SU-DHL-6 (cell line): Measurements from ENCODE around the gene RBP3.

Experiments
- H2AFZ ChIP-seq: fragments of 200-600 bp; sonication (generic); 2 replicates; pipeline ENCODE4 v1.6.1; 2014; ENCODE audit warnings: low read depth, mild to moderate bottlenecking, moderate library complexity, mixed read lengths, antibody characterized with exemption, low read length; ENCODE audit not compliant: severe bottlenecking
- H3F3A ChIP-seq: fragments of 200-600 bp; shearing (Covaris generic); 2 replicates; pipeline ENCODE4 v1.6.0; 2016; ENCODE audit warnings: antibody characterized with exemption, mild to moderate bottlenecking; ENCODE audit not compliant: insufficient read depth
- H3K27ac ChIP-seq: fragments of 200-600 bp; sonication (generic); 2 replicates; pipeline ENCODE4 v1.5.1; 2016; ENCODE audit warnings: low read depth, mild to moderate bottlenecking, low read length, moderate library complexity, mixed read lengths
- H3K27me3 ChIP-seq: fragments of 200-600 bp; sonication (generic), shearing (Covaris generic); 2 replicates; pipeline ENCODE4 v1.6.0; 2014; ENCODE audit warnings: mild to moderate bottlenecking, low read length
- H3K36me3 ChIP-seq: fragments of 200-600 bp; sonication (generic); 2 replicates; pipeline ENCODE4 v1.6.1; 2014; ENCODE audit warnings: mild to moderate bottlenecking, low read length, mixed read lengths
- H3K4me2 ChIP-seq: fragments of 300-600, 200-600 bp; shearing (Covaris generic), sonication (generic); 2 replicates; pipeline ENCODE4 v1.6.0; 2014; ENCODE audit warnings: low read length, low read depth, mild to moderate bottlenecking; ENCODE audit not compliant: poor library complexity, severe bottlenecking
- H3K4me3 ChIP-seq: fragments of 200-600 bp; sonication (generic); 2 replicates; pipeline ENCODE4 v1.5.1; 2014; ENCODE audit warnings: antibody characterized with exemption, low read length, mild to moderate bottlenecking, mixed read lengths; ENCODE audit not compliant: insufficient read depth, poor library complexity, severe bottlenecking
- H3K79me2 ChIP-seq: fragments of 200-600 bp; sonication (generic); 2 replicates; pipeline ENCODE4 v1.6.1; 2014; ENCODE audit warnings: mild to moderate bottlenecking, low read length, moderate library complexity; ENCODE audit not compliant: insufficient read depth
- H3K9ac ChIP-seq: fragments of 200-600 bp; sonication (generic); 2 replicates; pipeline ENCODE4 v1.7.0; 2014; ENCODE audit warnings: mild to moderate bottlenecking, low read length
- H3K9me2 ChIP-seq: fragments of 200-600 bp; sonication (generic); replicated peaks from 2 replicates; pipeline ENCODE4 v1.6.1; 2014; ENCODE audit warnings: low read length; ENCODE audit not compliant: insufficient read depth
- H3K9me3 ChIP-seq: fragments of 200-600 bp; sonication (generic); 2 replicates; pipeline ENCODE4 v1.6.1; 2014; ENCODE audit warnings: low read length, mixed read lengths; ENCODE audit not compliant: insufficient read depth
- H4K20me1 ChIP-seq: fragments of 200-600 bp; sonication (generic); 2 replicates; pipeline ENCODE4 v1.6.1; 2014; ENCODE audit warnings: low read depth, mild to moderate bottlenecking, antibody characterized with exemption, low read length, moderate library complexity, mixed read lengths
- EZH2phosphoT487 ChIP-seq: fragments of 200-600 bp; sonication (generic), shearing (Covaris generic); conservative IDR thresholded peaks from 2 replicates; pipeline ENCODE4 v1.6.1; 2018; ENCODE audit warnings: mild to moderate bottlenecking, antibody characterized with exemption, low read length, moderate library complexity, mixed read lengths
- TF ChIP-seq, protein P1 (sequence below): fragments of 200-600 bp; sonication (generic); IDR thresholded peaks from one replicate; pipeline ENCODE4 v1.5.1; 2017; ENCODE audit warnings: antibody characterized with exemption, mild to moderate bottlenecking, low read length, moderate library complexity; ENCODE audit not compliant: insufficient read depth, poor library complexity, severe bottlenecking

The RBP3 gene

DNA sequence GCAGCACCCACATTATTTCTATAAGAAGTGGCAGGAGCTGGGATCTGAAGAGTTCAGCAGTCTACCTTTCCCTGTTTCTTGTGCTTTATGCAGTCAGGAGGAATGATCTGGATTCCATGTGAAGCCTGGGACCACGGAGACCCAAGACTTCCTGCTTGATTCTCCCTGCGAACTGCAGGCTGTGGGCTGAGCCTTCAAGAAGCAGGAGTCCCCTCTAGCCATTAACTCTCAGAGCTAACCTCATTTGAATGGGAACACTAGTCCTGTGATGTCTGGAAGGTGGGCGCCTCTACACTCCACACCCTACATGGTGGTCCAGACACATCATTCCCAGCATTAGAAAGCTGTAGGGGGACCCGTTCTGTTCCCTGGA is 874 bp upstream of the RBP3 start:
- Histone ChIP-seq H3K27ac (no peak overlapping the region), H3K9me2 (no peaks in the 10 kb centered on the region), H2AFZ (no peak overlapping the region)

DNA sequence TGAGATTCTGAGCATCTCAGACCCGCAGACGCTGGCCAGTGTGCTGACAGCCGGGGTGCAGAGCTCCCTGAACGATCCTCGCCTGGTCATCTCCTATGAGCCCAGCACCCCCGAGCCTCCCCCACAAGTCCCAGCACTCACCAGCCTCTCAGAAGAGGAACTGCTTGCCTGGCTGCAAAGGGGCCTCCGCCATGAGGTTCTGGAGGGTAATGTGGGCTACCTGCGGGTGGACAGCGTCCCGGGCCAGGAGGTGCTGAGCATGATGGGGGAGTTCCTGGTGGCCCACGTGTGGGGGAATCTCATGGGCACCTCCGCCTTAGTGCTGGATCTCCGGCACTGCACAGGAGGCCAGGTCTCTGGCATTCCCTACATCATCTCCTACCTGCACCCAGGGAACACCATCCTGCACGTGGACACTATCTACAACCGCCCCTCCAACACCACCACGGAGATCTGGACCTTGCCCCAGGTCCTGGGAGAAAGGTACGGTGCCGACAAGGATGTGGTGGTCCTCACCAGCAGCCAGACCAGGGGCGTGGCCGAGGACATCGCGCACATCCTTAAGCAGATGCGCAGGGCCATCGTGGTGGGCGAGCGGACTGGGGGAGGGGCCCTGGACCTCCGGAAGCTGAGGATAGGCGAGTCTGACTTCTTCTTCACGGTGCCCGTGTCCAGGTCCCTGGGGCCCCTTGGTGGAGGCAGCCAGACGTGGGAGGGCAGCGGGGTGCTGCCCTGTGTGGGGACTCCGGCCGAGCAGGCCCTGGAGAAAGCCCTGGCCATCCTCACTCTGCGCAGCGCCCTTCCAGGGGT is 703 bp downstream of the RBP3 start:
- no peaks in the 10 kb centered on the region for H3K79me2 ChIP-seq

More for the DNA sequence above, 874 bp upstream of the RBP3 start:
- Histone ChIP-seq H3K79me2 (no peaks in the 10 kb centered on the region), H3K36me3 (no peaks in the 10 kb centered on the region), H4K20me1 (no peaks in the 10 kb centered on the region), H3K4me2 (no peak overlapping the region), H3F3A (no peaks in the 10 kb centered on the region), H3K9me3 (no peaks in the 10 kb centered on the region), H3K27me3 (no peaks in the 10 kb centered on the region), H3K9ac (no peak overlapping the region), H3K4me3 (no peak overlapping the region)
- TF ChIP-seq EZH2phosphoT487: no peak
- TF ChIP-seq, protein P1, sequence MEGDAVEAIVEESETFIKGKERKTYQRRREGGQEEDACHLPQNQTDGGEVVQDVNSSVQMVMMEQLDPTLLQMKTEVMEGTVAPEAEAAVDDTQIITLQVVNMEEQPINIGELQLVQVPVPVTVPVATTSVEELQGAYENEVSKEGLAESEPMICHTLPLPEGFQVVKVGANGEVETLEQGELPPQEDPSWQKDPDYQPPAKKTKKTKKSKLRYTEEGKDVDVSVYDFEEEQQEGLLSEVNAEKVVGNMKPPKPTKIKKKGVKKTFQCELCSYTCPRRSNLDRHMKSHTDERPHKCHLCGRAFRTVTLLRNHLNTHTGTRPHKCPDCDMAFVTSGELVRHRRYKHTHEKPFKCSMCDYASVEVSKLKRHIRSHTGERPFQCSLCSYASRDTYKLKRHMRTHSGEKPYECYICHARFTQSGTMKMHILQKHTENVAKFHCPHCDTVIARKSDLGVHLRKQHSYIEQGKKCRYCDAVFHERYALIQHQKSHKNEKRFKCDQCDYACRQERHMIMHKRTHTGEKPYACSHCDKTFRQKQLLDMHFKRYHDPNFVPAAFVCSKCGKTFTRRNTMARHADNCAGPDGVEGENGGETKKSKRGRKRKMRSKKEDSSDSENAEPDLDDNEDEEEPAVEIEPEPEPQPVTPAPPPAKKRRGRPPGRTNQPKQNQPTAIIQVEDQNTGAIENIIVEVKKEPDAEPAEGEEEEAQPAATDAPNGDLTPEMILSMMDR: no peak

DNA sequence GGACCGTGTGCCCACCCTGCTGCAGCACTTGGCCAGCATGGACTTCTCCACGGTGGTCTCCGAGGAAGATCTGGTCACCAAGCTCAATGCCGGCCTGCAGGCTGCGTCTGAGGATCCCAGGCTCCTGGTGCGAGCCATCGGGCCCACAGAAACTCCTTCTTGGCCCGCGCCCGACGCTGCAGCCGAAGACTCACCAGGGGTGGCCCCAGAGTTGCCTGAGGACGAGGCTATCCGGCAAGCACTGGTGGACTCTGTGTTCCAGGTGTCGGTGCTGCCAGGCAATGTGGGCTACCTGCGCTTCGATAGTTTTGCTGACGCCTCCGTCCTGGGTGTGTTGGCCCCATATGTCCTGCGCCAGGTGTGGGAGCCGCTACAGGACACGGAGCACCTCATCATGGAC is 1.4 kb downstream of the RBP3 start:
- Histone ChIP-seq H3K4me2 (no peak overlapping the region), H3K9me3 (no peaks in the 10 kb centered on the region), H3K36me3 (no peaks in the 10 kb centered on the region), H2AFZ (no peak overlapping the region), H3K79me2 (no peaks in the 10 kb centered on the region), H3K9ac (no peak overlapping the region), H3K4me3 (no peak overlapping the region), H4K20me1 (no peaks in the 10 kb centered on the region), H3K27me3 (no peaks in the 10 kb centered on the region), H3K27ac (no peak overlapping the region), H3K9me2 (no peaks in the 10 kb centered on the region), H3F3A (no peaks in the 10 kb centered on the region)
- TF ChIP-seq EZH2phosphoT487: no peak
- TF ChIP-seq, protein P1: no peak

More for the DNA sequence above, 703 bp downstream of the RBP3 start:
- Histone ChIP-seq H3K27ac (no peak overlapping the region), H3K27me3 (no peaks in the 10 kb centered on the region), H3F3A (no peaks in the 10 kb centered on the region), H3K4me2 (no peak overlapping the region), H3K4me3 (no peak overlapping the region), H3K9ac (no peak overlapping the region), H2AFZ (no peak overlapping the region), H3K9me3 (no peaks in the 10 kb centered on the region), H3K9me2 (no peaks in the 10 kb centered on the region), H4K20me1 (no peaks in the 10 kb centered on the region), H3K36me3 (no peaks in the 10 kb centered on the region)
- no peak for TF ChIP-seq EZH2phosphoT487
- TF ChIP-seq, protein P1: no peak
